ENCODE results near the gene SLC38A11. TPM values are rescaled to one million over a fixed set of nuclear protein-coding genes. Genes with fewer than 3 reads are reported as not detected.

The SLC38A11 gene
- total and polyA plus RNA-seq, 2 of the 13 experiments (the other 11 are each of a cell fraction or from before 2014, with no cell fraction given): 14.0 to 14.3 TPM

DNA sequence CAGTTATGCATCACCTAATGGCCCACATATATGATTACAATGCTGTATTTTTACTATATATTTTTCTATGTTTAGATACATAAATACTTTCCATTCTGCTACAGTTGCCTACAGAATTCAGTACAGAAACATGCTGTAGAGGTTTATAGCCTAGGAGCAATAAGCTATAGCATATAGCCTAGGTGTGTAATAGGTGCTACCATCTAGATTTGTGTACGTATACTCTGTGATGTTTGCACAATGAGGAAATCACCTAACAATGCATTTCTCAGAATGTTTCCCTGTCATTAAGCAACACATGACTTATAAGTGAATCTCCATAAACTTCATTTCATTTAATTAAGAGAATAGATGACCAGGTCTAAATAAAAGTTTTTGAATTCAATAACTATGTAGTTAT, 43.5 kb downstream of the SLC38A11 start (continued):
- TF ChIP-seq FOXA1 (IDR thresholded peaks at IDR 0.05) (no peak), FOXA1 (CRISPR knock-in tag; IDR thresholded peaks at IDR 0.05) (peak; percentile 84), CHD2 (IDR thresholded peaks at IDR 0.05; ENCODE audit: low read depth, low read length) (no peak), ZNF431 (CRISPR knock-in tag; IDR thresholded peaks at IDR 0.05; ENCODE audit: borderline replicate concordance, low read depth) (no peak), ZBTB21 (CRISPR knock-in tag; IDR thresholded peaks at IDR 0.05) (no peak), ZNF44 (CRISPR knock-in tag; IDR thresholded peaks at IDR 0.05) (no peak), NKX3-1 (CRISPR knock-in tag; IDR thresholded peaks at IDR 0.05) (no peak), SSRP1 (CRISPR knock-in tag; IDR thresholded peaks at IDR 0.05) (no peak), FOXK1 (CRISPR knock-in tag; IDR thresholded peaks at IDR 0.05; ENCODE audit: borderline replicate concordance, low read depth) (0 out of 2 replicates have a peak, but pooled peaks have one; percentile 34), CAMTA2 (CRISPR knock-in tag; IDR thresholded peaks at IDR 0.05; ENCODE audit: borderline replicate concordance) (no peak), SAP130 (CRISPR knock-in tag; IDR thresholded peaks at IDR 0.05; ENCODE audit: low read depth) (peak; percentile 51), AGO2 (optimal IDR thresholded peaks at IDR 0.05; ENCODE audit: low read depth, low read length) (no peak)
- TF ChIP-seq, protein P1, sequence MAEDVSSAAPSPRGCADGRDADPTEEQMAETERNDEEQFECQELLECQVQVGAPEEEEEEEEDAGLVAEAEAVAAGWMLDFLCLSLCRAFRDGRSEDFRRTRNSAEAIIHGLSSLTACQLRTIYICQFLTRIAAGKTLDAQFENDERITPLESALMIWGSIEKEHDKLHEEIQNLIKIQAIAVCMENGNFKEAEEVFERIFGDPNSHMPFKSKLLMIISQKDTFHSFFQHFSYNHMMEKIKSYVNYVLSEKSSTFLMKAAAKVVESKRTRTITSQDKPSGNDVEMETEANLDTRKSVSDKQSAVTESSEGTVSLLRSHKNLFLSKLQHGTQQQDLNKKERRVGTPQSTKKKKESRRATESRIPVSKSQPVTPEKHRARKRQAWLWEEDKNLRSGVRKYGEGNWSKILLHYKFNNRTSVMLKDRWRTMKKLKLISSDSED (CRISPR knock-in tag; IDR thresholded peaks at IDR 0.05): no peak
- TF ChIP-seq, protein P2, sequence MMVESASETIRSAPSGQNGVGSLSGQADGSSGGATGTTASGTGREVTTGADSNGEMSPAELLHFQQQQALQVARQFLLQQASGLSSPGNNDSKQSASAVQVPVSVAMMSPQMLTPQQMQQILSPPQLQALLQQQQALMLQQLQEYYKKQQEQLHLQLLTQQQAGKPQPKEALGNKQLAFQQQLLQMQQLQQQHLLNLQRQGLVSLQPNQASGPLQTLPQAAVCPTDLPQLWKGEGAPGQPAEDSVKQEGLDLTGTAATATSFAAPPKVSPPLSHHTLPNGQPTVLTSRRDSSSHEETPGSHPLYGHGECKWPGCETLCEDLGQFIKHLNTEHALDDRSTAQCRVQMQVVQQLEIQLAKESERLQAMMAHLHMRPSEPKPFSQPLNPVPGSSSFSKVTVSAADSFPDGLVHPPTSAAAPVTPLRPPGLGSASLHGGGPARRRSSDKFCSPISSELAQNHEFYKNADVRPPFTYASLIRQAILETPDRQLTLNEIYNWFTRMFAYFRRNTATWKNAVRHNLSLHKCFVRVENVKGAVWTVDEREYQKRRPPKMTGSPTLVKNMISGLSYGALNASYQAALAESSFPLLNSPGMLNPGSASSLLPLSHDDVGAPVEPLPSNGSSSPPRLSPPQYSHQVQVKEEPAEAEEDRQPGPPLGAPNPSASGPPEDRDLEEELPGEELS (CRISPR knock-in tag; IDR thresholded peaks at IDR 0.05): peak; percentile 43; the same call in 1 of the 2 replicates
- TF ChIP-seq, protein P3, sequence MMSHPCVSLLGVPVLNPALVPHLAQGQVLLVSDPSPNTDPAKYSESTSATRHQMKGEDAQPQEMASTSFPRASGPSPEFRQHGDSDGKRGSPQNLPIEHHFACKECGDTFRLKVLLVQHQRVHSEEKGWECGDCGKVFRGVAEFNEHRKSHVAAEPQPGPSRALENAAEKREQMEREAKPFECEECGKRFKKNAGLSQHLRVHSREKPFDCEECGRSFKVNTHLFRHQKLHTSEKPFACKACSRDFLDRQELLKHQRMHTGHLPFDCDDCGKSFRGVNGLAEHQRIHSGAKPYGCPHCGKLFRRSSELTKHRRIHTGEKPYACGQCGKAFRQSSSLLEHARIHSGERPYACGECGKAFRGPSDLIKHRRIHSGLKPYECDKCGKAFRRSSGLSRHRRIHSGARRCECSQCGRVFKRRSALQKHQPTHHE (CRISPR knock-in tag; IDR thresholded peaks at IDR 0.05; ENCODE audit: borderline replicate concordance): no peak
- TF ChIP-seq, protein P4, sequence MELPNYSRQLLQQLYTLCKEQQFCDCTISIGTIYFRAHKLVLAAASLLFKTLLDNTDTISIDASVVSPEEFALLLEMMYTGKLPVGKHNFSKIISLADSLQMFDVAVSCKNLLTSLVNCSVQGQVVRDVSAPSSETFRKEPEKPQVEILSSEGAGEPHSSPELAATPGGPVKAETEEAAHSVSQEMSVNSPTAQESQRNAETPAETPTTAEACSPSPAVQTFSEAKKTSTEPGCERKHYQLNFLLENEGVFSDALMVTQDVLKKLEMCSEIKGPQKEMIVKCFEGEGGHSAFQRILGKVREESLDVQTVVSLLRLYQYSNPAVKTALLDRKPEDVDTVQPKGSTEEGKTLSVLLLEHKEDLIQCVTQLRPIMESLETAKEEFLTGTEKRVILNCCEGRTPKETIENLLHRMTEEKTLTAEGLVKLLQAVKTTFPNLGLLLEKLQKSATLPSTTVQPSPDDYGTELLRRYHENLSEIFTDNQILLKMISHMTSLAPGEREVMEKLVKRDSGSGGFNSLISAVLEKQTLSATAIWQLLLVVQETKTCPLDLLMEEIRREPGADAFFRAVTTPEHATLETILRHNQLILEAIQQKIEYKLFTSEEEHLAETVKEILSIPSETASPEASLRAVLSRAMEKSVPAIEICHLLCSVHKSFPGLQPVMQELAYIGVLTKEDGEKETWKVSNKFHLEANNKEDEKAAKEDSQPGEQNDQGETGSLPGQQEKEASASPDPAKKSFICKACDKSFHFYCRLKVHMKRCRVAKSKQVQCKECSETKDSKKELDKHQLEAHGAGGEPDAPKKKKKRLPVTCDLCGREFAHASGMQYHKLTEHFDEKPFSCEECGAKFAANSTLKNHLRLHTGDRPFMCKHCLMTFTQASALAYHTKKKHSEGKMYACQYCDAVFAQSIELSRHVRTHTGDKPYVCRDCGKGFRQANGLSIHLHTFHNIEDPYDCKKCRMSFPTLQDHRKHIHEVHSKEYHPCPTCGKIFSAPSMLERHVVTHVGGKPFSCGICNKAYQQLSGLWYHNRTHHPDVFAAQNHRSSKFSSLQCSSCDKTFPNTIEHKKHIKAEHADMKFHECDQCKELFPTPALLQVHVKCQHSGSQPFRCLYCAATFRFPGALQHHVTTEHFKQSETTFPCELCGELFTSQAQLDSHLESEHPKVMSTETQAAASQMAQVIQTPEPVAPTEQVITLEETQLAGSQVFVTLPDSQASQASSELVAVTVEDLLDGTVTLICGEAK (IDR thresholded peaks at IDR 0.05): no peak
- TF ChIP-seq, protein P4 (CRISPR knock-in tag; IDR thresholded peaks at IDR 0.05): no peak

Measured in HepG2 (cell line).